Measurements from ENCODE around the gene TIAM2.

The TIAM2 gene

DNA sequence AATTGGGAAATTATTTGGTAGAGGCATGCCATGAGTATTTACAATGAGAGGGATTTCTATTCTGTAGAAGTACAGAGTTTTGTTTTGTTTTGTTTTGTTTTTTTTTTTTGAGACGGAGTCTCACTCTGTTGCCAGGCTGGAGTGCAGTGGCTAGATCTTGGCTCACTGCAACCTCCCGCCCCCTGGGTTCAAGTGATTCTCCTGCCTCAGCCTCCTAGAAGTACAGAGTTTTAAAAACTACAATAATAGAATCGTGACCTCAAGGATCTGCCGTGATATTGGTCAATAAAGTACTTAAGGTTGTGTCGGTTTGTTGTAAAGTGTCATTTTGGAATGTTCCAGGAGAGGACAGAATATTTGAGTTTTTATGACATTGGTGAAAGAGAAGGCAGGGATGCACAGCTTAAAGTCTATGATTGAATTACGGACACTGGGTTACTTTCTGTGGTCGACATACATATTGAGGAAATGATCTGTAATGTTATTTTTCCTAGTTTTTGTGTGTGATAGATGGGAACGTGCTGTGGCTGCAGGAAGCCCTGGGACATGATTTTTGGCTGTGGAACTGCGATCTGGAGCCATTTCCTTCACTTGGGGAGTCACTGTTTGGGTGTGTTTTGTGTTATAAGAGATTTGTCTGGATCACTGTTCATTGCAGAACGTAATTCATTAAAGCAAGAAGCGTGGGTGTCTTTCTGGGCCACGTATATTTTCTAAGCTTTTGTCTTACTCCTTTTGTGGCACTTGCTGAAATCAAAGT, 59.6 kb downstream of the TIAM2 start:
- TF ChIP-seq, protein P1, sequence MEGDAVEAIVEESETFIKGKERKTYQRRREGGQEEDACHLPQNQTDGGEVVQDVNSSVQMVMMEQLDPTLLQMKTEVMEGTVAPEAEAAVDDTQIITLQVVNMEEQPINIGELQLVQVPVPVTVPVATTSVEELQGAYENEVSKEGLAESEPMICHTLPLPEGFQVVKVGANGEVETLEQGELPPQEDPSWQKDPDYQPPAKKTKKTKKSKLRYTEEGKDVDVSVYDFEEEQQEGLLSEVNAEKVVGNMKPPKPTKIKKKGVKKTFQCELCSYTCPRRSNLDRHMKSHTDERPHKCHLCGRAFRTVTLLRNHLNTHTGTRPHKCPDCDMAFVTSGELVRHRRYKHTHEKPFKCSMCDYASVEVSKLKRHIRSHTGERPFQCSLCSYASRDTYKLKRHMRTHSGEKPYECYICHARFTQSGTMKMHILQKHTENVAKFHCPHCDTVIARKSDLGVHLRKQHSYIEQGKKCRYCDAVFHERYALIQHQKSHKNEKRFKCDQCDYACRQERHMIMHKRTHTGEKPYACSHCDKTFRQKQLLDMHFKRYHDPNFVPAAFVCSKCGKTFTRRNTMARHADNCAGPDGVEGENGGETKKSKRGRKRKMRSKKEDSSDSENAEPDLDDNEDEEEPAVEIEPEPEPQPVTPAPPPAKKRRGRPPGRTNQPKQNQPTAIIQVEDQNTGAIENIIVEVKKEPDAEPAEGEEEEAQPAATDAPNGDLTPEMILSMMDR (IDR thresholded peaks at IDR 0.05): no peak
- Histone ChIP-seq H3K4me1 (ENCODE audit: control insufficient read depth in 1 of 2, insufficient read depth in 1 of 2, low read depth in 1 of 2, low read length in 1 of 2) (no peaks in the 10 kb centered on the region), H3K36me3 (no peaks in the 10 kb centered on the region), H3K4me3 (ENCODE audit: low read depth in 1 of 2, low read length in 1 of 2) (no peak overlapping the region), H3K9me3 (no peaks in the 10 kb centered on the region), H3K27me3 (no peaks in the 10 kb centered on the region), H3K27ac (no peak overlapping the region)

DNA sequence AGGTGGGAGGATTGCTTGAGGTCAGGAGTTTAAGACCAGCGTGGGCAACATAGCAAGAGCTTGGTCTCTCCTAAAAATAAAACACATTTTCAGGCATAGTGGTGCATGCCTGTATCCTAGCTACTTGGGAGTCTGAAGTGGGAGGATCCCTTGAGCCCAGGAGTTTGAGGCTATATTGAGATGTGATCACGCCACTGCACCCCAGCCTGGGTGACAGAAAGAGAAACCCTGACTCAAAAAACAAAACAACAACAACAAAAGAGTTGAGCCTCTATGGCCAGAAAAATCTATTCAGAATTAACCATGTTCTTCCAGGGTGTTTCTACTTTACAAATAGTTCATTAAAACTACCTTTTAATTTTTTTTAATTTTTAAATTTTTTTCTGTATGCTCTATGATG, 60.6 kb downstream of the TIAM2 start:
- H3K4me1 ChIP-seq (ENCODE audit: control insufficient read depth in 1 of 2, insufficient read depth in 1 of 2, low read depth in 1 of 2, low read length in 1 of 2): no peaks in the 10 kb centered on the region
- TF ChIP-seq, protein P1 (IDR thresholded peaks at IDR 0.05): no peak
- no peaks in the 10 kb centered on the region for H3K27me3 ChIP-seq
- no peak overlapping the region for H3K4me3 ChIP-seq (ENCODE audit: low read depth in 1 of 2, low read length in 1 of 2)
- H3K9me3 ChIP-seq: no peaks in the 10 kb centered on the region
- H3K27ac ChIP-seq: no peak overlapping the region
- no peaks in the 10 kb centered on the region for H3K36me3 ChIP-seq

DNA sequence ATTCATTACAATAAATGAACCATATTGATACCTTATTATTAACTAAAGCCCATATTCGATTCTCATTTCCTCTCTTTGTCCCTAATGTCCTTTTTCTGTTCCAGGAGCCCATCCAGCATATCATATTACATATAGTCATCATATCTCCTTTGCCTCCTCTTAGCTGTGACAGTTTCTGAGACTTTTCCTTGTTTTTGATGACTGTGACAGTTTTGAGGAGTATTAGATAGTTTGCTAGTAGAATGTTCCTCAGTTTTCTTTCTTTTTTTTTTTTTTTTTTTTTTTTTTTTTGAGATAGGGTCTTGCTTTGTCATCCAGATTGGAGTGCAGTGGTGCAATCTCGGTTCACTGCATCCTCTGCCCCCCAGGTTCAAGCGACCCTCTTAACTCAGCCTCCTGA, 61.6 kb downstream of the TIAM2 start:
- Histone ChIP-seq H3K4me1 (ENCODE audit: control insufficient read depth in 1 of 2, insufficient read depth in 1 of 2, low read depth in 1 of 2, low read length in 1 of 2) (no peaks in the 10 kb centered on the region), H3K27me3 (no peaks in the 10 kb centered on the region), H3K36me3 (no peaks in the 10 kb centered on the region), H3K27ac (no peak overlapping the region), H3K9me3 (no peaks in the 10 kb centered on the region), H3K4me3 (ENCODE audit: low read depth in 1 of 2, low read length in 1 of 2) (no peak overlapping the region)
- TF ChIP-seq, protein P1 (IDR thresholded peaks at IDR 0.05): no peak

DNA sequence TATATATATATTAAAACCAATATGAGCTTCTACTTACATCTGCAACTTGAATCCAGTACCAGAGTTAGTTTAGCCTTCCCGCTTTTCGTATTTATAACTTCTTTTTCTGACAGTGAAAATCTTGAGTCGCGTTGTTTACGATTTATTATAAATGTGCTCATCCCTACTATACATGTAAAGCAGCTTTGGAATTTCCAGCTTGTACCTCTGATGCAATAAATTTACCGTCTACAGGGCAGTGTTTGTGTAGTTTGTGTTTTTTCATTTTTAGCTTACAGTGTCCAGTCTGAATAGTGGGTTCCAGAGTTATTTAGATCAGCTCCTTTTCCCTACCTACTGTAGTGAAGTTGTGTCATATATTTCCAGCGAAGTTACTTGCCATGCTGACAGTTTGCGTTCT, 66.3 kb downstream of the TIAM2 start:
- no peak overlapping the region for H3K27ac ChIP-seq
- H3K27me3 ChIP-seq: no peaks in the 10 kb centered on the region
- TF ChIP-seq, protein P1 (IDR thresholded peaks at IDR 0.05): no peak
- H3K4me3 ChIP-seq (ENCODE audit: low read depth in 1 of 2, low read length in 1 of 2): no peak overlapping the region
- no peaks in the 10 kb centered on the region for H3K9me3 ChIP-seq
- H3K36me3 ChIP-seq: no peaks in the 10 kb centered on the region
- no peaks in the 10 kb centered on the region for H3K4me1 ChIP-seq (ENCODE audit: control insufficient read depth in 1 of 2, insufficient read depth in 1 of 2, low read depth in 1 of 2, low read length in 1 of 2)

DNA sequence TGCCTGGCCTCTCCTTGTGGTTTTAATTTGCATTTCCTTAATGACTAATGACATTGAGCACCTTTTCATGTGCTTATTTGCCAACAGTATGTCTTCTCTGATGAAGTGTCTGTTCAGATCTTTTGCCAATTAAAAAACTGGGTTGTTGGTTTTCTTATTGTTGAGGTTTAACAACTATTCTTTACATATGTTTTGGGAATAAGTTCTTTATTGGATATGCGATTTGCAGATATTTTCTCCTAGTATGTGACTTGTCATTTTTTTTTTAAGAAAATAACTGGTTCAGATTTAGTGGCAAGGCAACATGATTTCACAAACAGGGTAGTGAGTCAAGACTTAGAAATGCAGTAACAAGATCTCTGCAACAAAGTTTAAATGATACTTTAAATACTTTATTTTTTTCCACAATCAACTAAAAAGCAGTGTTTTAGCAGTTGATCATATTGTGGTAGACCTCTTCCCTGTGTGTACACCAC, 67.8 kb downstream of the TIAM2 start:
- Histone ChIP-seq H3K27ac (no peak overlapping the region), H3K9me3 (no peaks in the 10 kb centered on the region), H3K27me3 (no peaks in the 10 kb centered on the region), H3K36me3 (no peaks in the 10 kb centered on the region), H3K4me3 (ENCODE audit: low read depth in 1 of 2, low read length in 1 of 2) (no peak overlapping the region), H3K4me1 (ENCODE audit: control insufficient read depth in 1 of 2, insufficient read depth in 1 of 2, low read depth in 1 of 2, low read length in 1 of 2) (no peaks in the 10 kb centered on the region)
- TF ChIP-seq, protein P1 (IDR thresholded peaks at IDR 0.05): no peak

Measured in neutrophil (primary cell).